HEK293 (cell line): Measurements from ENCODE around the gene CADM1.

ENCODE experiments used
- CTCF ChIA-PET: fragments of 350-600 bp; formaldehyde crosslinking; extraction: SDS; loops from one replicate; lab custom pipeline; 2021; ENCODE audit warnings: antibody characterized with exemption; lab: Yijun Ruan, JAX
- POLR2A ChIA-PET: fragments of 300-600 bp; formaldehyde crosslinking; extraction: SDS; loops from one replicate; lab custom pipeline; 2020; ENCODE audit warnings: antibody characterized with exemption, inconsistent platforms; lab: Yijun Ruan, JAX
- H3K27ac ChIP-seq: fragments of 200-500 bp; sonication (Bioruptor generic); 2 replicates; pipeline ENCODE4 v1.5.1; 2014; ENCODE audit warnings: low read depth, low read length, control low read depth, inconsistent platforms; ENCODE audit errors: extremely low read depth
- H3K36me3 ChIP-seq, 2 experiments: fragments of 200-500 bp in 1 of 2; sonication (Bioruptor generic) in 1 of 2; 1 replicate in 1 of 2; 2 replicates in 1 of 2; pipeline ENCODE4 v1.5.1; 2014 to 2017; ENCODE audit warnings: inconsistent platforms in 2 of 2, low read length in 2 of 2; ENCODE audit not compliant: control insufficient read depth in 2 of 2, insufficient read depth in 1 of 2
- H3K4me1 ChIP-seq: fragments of 200-500 bp; sonication (Bioruptor generic); 2 replicates; pipeline ENCODE4 v1.5.1; 2014; ENCODE audit warnings: mild to moderate bottlenecking, low read length, inconsistent platforms; ENCODE audit not compliant: control insufficient read depth, insufficient read depth
- H3K4me3 ChIP-seq: 2 replicates; pipeline ENCODE4 v1.5.1; 2011; ENCODE audit warnings: low read depth, mild to moderate bottlenecking, control low read depth, low read length, moderate library complexity
- H3K9me3 ChIP-seq: fragments of 200-500 bp; sonication (Bioruptor generic); 2 replicates; pipeline ENCODE4 v1.5.1; 2014; ENCODE audit warnings: low read depth, low read length, inconsistent platforms; ENCODE audit not compliant: control insufficient read depth, insufficient read depth
- CTCF ChIP-seq: fragments of 450-650 bp; formaldehyde crosslinking; IDR thresholded peaks from 2 replicates; pipeline ENCODE4 v1.5.1; 2016; ENCODE audit warnings: missing biosample characterization, missing genetic modification characterization
- ZBTB6 ChIP-seq: fragments of 450-650 bp; formaldehyde crosslinking; IDR thresholded peaks from 2 replicates; pipeline ENCODE4 v1.5.1; 2017; ENCODE audit warnings: missing biosample characterization, missing genetic modification characterization
- TF ChIP-seq, protein P1 (sequence below): fragments of 450-650 bp; formaldehyde crosslinking; IDR thresholded peaks from 2 replicates; pipeline ENCODE4 v1.5.1; 2016; ENCODE audit warnings: missing biosample characterization, missing genetic modification characterization

Gene CADM1

GRCh38 chr11:115123641-115124040 is 380.6 kb downstream of the CADM1 start:
- Histone ChIP-seq H3K36me3 (no peaks in the 10 kb centered on the region), H3K27ac (no peak overlapping the region), H3K9me3 (no peaks in the 10 kb centered on the region), H3K4me1 (no peaks in the 10 kb centered on the region), H3K4me3 (no peak overlapping the region)
- POLR2A ChIA-PET, result no interaction called here
- no peak for TF ChIP-seq ZBTB6 (tag by site-specific recombination)
- CTCF ChIA-PET, result interaction anchor here (0.5 to 3.2 kb wide), 2 partner anchors 9 to 105 kb away, joined by 7 to 12 read pairs; no protein-coding TSS in a partner anchor

GRCh38 chr11:115122274-115122673 is 381.9 kb downstream of the CADM1 start:
- no peaks in the 10 kb centered on the region for H3K9me3 ChIP-seq
- TF ChIP-seq CTCF (tag by site-specific recombination), result peak; percentile 13; the same call in 1 of the 2 replicates
- TF ChIP-seq, protein P1, sequence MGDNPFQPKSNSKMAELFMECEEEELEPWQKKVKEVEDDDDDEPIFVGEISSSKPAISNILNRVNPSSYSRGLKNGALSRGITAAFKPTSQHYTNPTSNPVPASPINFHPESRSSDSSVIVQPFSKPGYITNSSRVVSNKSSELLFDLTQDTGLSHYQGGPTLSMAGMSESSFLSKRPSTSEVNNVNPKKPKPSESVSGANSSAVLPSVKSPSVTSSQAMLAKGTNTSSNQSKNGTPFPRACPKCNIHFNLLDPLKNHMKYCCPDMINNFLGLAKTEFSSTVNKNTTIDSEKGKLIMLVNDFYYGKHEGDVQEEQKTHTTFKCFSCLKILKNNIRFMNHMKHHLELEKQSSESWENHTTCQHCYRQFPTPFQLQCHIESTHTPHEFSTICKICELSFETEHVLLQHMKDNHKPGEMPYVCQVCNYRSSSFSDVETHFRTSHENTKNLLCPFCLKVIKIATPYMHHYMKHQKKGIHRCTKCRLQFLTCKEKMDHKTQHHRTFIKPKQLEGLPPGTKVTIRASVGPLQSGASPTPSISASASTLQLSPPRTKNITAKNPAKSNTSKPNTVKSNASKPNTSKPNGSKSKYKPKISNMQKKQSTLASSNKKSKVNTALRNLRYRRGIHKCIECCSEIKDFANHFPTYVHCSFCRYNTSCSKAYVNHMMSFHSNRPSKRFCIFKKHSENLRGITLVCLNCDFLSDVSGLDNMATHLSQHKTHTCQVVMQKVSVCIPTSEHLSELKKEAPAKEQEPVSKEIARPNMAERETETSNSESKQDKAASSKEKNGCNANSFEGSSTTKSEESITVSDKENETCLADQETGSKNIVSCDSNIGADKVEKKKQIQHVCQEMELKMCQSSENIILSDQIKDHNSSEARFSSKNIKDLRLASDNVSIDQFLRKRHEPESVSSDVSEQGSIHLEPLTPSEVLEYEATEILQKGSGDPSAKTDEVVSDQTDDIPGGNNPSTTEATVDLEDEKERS (tag by site-specific recombination), result no peak
- H3K4me3 ChIP-seq, result no peak overlapping the region
- no peaks in the 10 kb centered on the region for H3K4me1 ChIP-seq
- ChIA-PET POLR2A (no interaction called here), CTCF (interaction anchor here (0.6 to 3.2 kb wide), 4 partner anchors 10 to 401 kb away, joined by 3 to 12 read pairs (median 3); no protein-coding TSS in a partner anchor)
- no peak overlapping the region for H3K27ac ChIP-seq
- no peaks in the 10 kb centered on the region for H3K36me3 ChIP-seq
